D721Med (cell line): ENCODE measurements around the gene FRMD8.

ENCODE experiments used
- DNase-seq: peaks from one replicate; pipeline ENCODE4 v3.0.0; 2011; ENCODE audit warnings: low spot score; ENCODE audit not compliant: insufficient read length
- FAIRE-seq: peaks from 2 replicates; lab custom pipeline; 2011; peaks lifted over from hg19 to GRCh38; lab: Jason Lieb, UNC
- CTCF ChIP-seq: IDR thresholded peaks from 2 replicates; pipeline ENCODE4 v1.5.1; 2012; ENCODE audit warnings: mild to moderate bottlenecking, control low read depth; ENCODE audit not compliant: insufficient read depth; ENCODE audit errors: missing control alignments

FRMD8 gene

GRCh38 chr11:65435981-65436411, 49.6 kb downstream of the FRMD8 start:
- DNase-seq, result no peak
- no peak for TF ChIP-seq CTCF
- FAIRE-seq, result no peak

GRCh38 chr11:65436412-65437032, 50.1 kb downstream of the FRMD8 start:
- DNase-seq, result no peak
- no peak for FAIRE-seq
- no peak for TF ChIP-seq CTCF

- FAIRE-seq, result no peak
- no peak for TF ChIP-seq CTCF
- no peak for DNase-seq
Observed at GRCh38 chr11:65437436-65438227, 51.2 kb downstream of the FRMD8 start.

- FAIRE-seq, result no peak
- DNase-seq, result no peak
- TF ChIP-seq CTCF, result no peak
Observed at GRCh38 chr11:65438257-65439151, 52.1 kb downstream of the FRMD8 start.

- DNase-seq (no peak), FAIRE-seq (no peak)
- TF ChIP-seq CTCF, result no peak
Observed at GRCh38 chr11:65439331-65440181, 53.1 kb downstream of the FRMD8 start.

GRCh38 chr11:65440831-65441499, 54.5 kb downstream of the FRMD8 start:
- no peak for TF ChIP-seq CTCF
- FAIRE-seq (no peak), DNase-seq (no peak)
